Lower leg skin (tissue), 4 donors: ENCODE measurements around the gene NCKAP5. TPM values are rescaled to one million over a fixed set of nuclear protein-coding genes. Genes with fewer than 3 reads are reported as not detected.

Experiments
- DNase-seq, 2 donors: peaks; one replicate each; pipeline ENCODE4 v3.0.0-alpha.2; 2019; ENCODE audit warnings: low spot score in 2 of 2
- H3K4me3 ChIP-seq: fragments of 200-600 bp; sonication (generic); 2 replicates; pipeline ENCODE4 v1.5.1; 2017; ENCODE audit warnings: mild to moderate bottlenecking, low read depth; ENCODE audit not compliant: poor library complexity, severe bottlenecking
- POLR2A ChIP-seq, 2 donors: fragments of 450-650 bp; IDR thresholded peaks; one replicate each; pipeline ENCODE4 v1.6.1; 2016 to 2017; ENCODE audit warnings: antibody characterized with exemption in 2 of 2, mild to moderate bottlenecking in 1 of 2, moderate library complexity in 1 of 2
- WGBS, 2 donors: methylation state at CpG; one replicate each; pipeline ENCODE4 v1.1.5; 2018; 5-methylcytosine and 5-hydroxymethylcytosine counted together
- intact Hi-C: fragments of 100-400 bp; cut with DNase I; formaldehyde crosslinking; loops from one replicate; pipeline ENCODE4 v1.15.0; 2023; ENCODE audit warnings: low total_unique reads
- total RNA-seq, 4 donors: library from RNA; depleted of rRNA; stranded (reverse); fragments of >200 nt; gene quantifications; one replicate each; pipeline ENCODE4 v1.1.0, GENCODE V29; 2016
- TF ChIP-seq, protein P1 (sequence below), 3 donors: fragments of 450-650 bp; IDR thresholded peaks; one replicate each; pipeline ENCODE4 v1.5.1; 2016; ENCODE audit warnings: antibody characterized with exemption in 3 of 3, mild to moderate bottlenecking in 3 of 3, moderate library complexity in 2 of 3

Gene NCKAP5
- total RNA-seq, 4 donors from 2014 or later, result 2.0 to 5.1 (median 3.6) TPM

DNA sequence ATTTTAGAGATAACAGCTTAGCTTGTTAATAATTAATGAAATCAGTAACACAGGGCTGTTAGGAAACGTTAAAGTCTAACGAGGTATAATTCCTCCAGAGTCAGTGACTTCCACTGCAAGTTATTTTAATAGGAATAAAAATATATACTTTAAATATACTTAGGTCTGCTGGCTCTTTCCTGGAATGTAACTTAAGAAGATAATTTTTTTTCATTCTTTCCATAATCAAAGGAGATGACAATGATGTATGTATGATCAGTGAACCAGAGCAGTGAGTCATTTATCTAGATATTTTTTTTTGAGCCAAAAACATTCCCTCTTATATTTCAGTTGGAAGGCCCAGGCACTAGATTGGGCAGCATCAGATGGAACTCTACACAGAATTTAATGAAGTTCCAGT is 794.1 kb downstream of the NCKAP5 start:
- H3K4me3 ChIP-seq, result no peak overlapping the region
- TF ChIP-seq POLR2A (IDR thresholded peaks at IDR 0.05), result no peak
- TF ChIP-seq, protein P1, sequence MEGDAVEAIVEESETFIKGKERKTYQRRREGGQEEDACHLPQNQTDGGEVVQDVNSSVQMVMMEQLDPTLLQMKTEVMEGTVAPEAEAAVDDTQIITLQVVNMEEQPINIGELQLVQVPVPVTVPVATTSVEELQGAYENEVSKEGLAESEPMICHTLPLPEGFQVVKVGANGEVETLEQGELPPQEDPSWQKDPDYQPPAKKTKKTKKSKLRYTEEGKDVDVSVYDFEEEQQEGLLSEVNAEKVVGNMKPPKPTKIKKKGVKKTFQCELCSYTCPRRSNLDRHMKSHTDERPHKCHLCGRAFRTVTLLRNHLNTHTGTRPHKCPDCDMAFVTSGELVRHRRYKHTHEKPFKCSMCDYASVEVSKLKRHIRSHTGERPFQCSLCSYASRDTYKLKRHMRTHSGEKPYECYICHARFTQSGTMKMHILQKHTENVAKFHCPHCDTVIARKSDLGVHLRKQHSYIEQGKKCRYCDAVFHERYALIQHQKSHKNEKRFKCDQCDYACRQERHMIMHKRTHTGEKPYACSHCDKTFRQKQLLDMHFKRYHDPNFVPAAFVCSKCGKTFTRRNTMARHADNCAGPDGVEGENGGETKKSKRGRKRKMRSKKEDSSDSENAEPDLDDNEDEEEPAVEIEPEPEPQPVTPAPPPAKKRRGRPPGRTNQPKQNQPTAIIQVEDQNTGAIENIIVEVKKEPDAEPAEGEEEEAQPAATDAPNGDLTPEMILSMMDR (IDR thresholded peaks at IDR 0.05), result no peak
- WGBS, 2 donors, result 80 to 84% methylated on average over 2 of the region's 2 CpGs

DNA sequence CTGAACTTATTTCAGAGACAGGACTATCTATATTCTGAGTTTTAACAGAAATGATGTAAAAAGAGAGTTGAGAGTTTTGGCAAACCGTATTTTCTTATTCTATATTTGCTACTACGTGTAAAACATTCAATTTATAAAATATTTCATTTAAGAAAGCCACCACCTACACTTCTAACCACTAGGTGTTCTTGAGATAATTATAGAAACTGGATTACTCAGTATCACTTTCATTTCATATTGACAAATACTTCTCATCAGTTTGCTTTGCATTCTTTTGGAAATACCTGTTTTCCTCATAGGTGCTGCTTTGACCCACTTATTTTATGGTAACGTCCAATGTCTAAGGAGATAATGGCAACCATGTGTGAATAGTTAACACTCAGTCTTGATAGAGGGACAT is 794.9 kb downstream of the NCKAP5 start:
- no peak for DNase-seq
- TF ChIP-seq POLR2A (IDR thresholded peaks at IDR 0.05), result no peak
- TF ChIP-seq, protein P1 (IDR thresholded peaks at IDR 0.05), result no peak
- intact Hi-C loops, result no loop called here
- 83 to 85% methylated on average over 3 of the region's 3 CpGs for WGBS, 2 donors
- H3K4me3 ChIP-seq, result no peak overlapping the region

More for the DNA sequence above, 794.1 kb downstream of the NCKAP5 start:
- no peak for DNase-seq
- intact Hi-C loops, result no loop called here

DNA sequence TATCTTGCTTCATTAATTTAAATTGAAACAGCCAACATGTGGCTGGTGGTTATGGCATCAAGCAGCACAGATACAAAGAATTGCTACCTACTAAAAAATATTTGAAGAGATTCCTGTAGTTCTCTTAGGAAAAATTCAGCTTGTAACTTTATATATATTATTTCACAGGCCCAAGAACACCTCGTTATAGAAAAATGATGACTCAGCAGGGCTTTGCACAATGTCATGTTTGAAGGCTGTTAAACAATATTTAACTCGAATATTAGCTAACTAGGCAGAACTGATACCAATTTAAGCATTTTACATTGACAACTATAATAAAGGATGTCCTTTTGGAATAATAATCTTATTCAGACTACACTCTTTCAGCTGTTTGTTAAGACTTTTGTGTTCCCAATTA is 795.9 kb downstream of the NCKAP5 start:
- TF ChIP-seq POLR2A (IDR thresholded peaks at IDR 0.05), result no peak
- TF ChIP-seq, protein P1 (IDR thresholded peaks at IDR 0.05), result no peak
- DNase-seq, result no peak
- intact Hi-C loops, result no loop called here
- WGBS, 2 donors, result 70 to 75% methylated on average over 2 of the region's 2 CpGs
- H3K4me3 ChIP-seq, result no peak overlapping the region

DNA sequence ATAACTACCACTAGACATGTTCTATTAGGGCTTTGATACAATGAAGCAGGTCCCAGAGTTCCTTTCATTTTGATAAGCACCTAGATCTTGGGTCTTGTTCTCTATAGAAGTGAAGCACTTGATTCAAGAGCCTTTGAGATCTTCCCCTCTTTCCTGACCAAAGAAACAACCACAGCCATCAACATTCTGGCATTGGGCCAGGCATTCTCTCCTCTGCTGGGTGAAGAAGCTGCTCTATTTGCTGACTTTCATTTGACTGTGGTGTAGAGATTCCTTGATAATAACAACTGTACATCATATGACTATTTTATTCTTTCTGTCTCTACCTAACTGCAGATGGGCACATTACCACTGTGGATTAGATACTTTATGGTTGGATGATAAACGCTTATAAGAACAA is 801.7 kb downstream of the NCKAP5 start:
- TF ChIP-seq POLR2A (IDR thresholded peaks at IDR 0.05), result no peak
- TF ChIP-seq, protein P1 (IDR thresholded peaks at IDR 0.05), result no peak
- DNase-seq, result no peak
- intact Hi-C loops, result no loop called here
- WGBS, 2 donors, result 93 to 100% methylated on average over 1 of the region's 1 CpG
- no peak overlapping the region for H3K4me3 ChIP-seq

DNA sequence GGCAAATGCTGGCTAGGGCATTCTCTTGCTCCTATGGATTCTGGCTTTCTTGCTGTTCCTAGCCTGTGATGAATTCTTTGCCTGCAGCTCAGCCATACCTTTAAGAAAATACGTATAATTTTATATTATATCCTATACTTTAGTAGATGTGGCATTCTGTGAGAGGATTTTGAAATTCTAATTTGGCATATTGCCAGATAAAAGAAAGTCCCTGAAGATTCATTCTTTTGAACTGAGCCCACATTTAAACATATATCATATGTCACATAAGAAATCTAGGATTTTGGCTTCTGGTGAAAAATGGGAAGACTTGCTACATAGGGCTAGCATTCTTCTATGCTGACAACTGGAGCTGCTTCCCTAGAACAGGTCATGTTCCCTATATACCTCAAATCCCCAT is 806.8 kb downstream of the NCKAP5 start:
- DNase-seq, result no peak
- WGBS, 2 donors, result 80 to 82% methylated on average over 1 of the region's 1 CpG
- intact Hi-C loops, result no loop called here
- no peak overlapping the region for H3K4me3 ChIP-seq
- TF ChIP-seq, protein P1 (IDR thresholded peaks at IDR 0.05), result no peak

DNA sequence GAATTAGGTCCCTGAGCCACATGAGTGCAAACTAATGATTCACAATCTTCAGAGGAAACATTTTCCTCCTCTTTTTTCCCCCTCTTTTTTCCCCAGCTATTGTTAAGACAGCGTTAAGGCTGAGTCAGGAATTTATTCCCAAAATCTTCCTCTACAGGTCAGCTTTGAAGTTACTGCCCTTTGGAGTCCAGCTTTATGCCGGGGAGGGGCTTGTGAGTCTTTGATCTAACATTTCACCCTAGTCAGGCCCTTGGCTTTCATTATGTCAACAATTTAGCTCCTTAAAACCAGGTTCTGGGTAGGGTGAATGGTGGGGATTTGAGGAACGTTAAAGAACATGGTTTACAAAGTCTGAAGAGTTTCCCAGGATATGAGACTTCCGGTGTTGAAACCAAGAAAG is 807.3 kb downstream of the NCKAP5 start:
- H3K4me3 ChIP-seq, result no peak overlapping the region
- intact Hi-C loops, result no loop called here
- WGBS, 2 donors, result 63 to 73% methylated on average over 4 of the region's 4 CpGs
- no peak for DNase-seq
- TF ChIP-seq POLR2A (IDR thresholded peaks at IDR 0.05), result no peak
- TF ChIP-seq, protein P1 (IDR thresholded peaks at IDR 0.05), result no peak
